Measurements from ENCODE around the gene ARRDC2. TPM values are rescaled to one million over a fixed set of nuclear protein-coding genes. Genes with fewer than 3 reads are reported as not detected.
"Not testable (repeated sequence)": the region's sequence is repeated elsewhere in the genome, so short reads cannot be mapped to it uniquely, and the experiment has no call there.

ARRDC2 gene
- total RNA-seq, 1 donor from 2014 or later, result 15.4 TPM

DNA sequence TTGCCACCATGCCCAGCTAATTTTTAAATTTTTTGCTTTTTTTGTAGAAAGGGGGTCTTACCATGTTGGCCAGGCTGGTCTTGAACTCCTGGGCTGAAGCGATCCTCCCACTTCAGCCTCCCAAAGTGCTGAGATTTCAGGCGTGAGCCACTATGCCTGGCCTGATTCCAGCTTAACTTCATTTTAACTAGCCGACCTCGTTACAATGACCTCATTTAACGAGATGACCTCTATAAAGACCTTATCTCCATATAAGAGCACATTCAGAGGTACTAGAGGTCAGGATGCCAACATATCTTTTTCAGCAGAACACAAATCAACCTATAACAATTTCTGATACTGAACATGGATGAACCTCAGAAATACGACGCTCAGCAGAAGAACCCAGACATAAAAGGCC, 30.5 kb upstream of the ARRDC2 start:
- DNase-seq (ENCODE audit: extremely low spot score, unreplicated experiment), result no peak
- no peaks in the 10 kb centered on the region for H3K9me3 Mint-ChIP-seq (ENCODE audit: unreplicated experiment)
- H3K4me3 Mint-ChIP-seq (ENCODE audit: unreplicated experiment), result no peak overlapping the region
- no peaks in the 10 kb centered on the region for H3K4me1 Mint-ChIP-seq (ENCODE audit: unreplicated experiment)
- peaks cover 17% of the 10 kb centered on the region for H3K27me3 Mint-ChIP-seq (ENCODE audit: unreplicated experiment)
- no peak for TF ChIP-seq CTCF (IDR thresholded peaks at IDR 0.05)
- no peaks in the 10 kb centered on the region for H3K36me3 Mint-ChIP-seq (ENCODE audit: unreplicated experiment)
- H3K27ac Mint-ChIP-seq (ENCODE audit: unreplicated experiment), result no peak overlapping the region

GRCh38 chr19:17981611-17982010, 26.4 kb upstream of the ARRDC2 start:
- H3K4me1 Mint-ChIP-seq (ENCODE audit: unreplicated experiment), result no peaks in the 10 kb centered on the region
- no peaks in the 10 kb centered on the region for H3K36me3 Mint-ChIP-seq (ENCODE audit: unreplicated experiment)
- no peak overlapping the region for H3K4me3 Mint-ChIP-seq (ENCODE audit: unreplicated experiment)
- no peak overlapping the region for H3K27ac Mint-ChIP-seq (ENCODE audit: unreplicated experiment)
- DNase-seq (ENCODE audit: extremely low spot score, unreplicated experiment), result no peak
- no peak for TF ChIP-seq CTCF (IDR thresholded peaks at IDR 0.05)
- peaks cover 10% of the 10 kb centered on the region for H3K27me3 Mint-ChIP-seq (ENCODE audit: unreplicated experiment)
- no peaks in the 10 kb centered on the region for H3K9me3 Mint-ChIP-seq (ENCODE audit: unreplicated experiment)

DNA sequence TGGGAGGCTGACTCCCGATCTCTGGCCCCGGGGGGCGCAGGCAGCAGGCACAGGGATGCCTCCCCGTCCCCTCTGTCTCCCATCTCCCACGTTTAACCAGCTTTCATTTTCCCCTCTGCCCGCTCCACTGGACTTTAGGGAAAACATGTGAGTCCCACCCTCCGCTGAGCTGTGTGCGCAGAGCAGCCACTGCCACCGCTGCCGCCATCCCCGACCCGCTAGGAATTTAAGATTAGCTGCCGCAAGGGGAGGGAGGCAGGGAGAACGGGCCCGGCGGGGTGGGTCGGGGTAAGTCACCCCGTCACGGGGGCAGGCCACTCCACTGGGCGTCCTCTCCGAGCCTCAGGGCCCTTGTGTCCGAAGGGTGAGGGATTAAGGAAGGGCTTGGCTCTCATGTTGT, 25.5 kb upstream of the ARRDC2 start:
- no peak overlapping the region for H3K27ac Mint-ChIP-seq (ENCODE audit: unreplicated experiment)
- DNase-seq (ENCODE audit: extremely low spot score, unreplicated experiment), result no peak
- no peaks in the 10 kb centered on the region for H3K4me1 Mint-ChIP-seq (ENCODE audit: unreplicated experiment)
- peaks cover 6% of the 10 kb centered on the region for H3K27me3 Mint-ChIP-seq (ENCODE audit: unreplicated experiment)
- TF ChIP-seq CTCF (IDR thresholded peaks at IDR 0.05), result no peak
- no peak overlapping the region for H3K4me3 Mint-ChIP-seq (ENCODE audit: unreplicated experiment)
- H3K36me3 Mint-ChIP-seq (ENCODE audit: unreplicated experiment), result no peaks in the 10 kb centered on the region
- no peaks in the 10 kb centered on the region for H3K9me3 Mint-ChIP-seq (ENCODE audit: unreplicated experiment)

DNA sequence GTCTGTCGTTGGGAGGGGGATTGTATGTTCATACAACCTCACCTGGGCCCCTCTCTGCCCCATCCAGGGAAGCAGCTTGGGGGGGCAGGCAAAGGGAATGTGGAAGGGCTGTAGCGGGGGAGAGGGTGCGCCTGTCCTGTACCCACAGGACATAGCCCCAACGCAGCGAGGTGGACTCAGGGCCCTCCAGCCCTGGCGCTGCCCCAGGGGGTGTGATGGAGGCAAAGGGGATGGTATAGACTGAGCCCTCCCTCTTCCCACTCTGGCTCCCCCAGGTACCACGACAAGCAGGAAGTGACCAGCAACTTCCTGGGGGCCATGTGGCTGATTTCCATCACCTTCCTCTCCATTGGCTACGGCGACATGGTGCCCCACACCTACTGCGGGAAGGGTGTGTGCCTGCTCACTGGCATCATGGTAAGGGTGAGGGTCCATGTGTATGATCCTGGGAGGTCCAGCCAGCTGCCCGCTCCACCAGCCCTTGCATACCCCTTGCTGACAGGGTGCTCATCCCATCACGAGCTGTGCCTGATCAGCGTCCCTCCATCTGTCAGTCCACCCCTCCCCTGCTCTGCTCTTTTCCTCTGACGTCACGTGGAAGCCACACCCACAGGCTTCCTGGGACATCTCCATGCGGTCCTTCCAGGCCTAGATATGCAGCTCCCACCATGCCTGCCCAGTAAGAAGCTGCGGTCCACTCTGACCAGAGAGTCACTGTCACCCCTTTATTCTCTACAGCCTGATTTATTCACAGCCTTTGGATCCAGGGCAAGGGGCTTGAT, 22.7 kb upstream of the ARRDC2 start:
- Mint-ChIP-seq H3K27ac (ENCODE audit: unreplicated experiment) (no peak overlapping the region), H3K9me3 (ENCODE audit: unreplicated experiment) (no peaks in the 10 kb centered on the region)

DNA sequence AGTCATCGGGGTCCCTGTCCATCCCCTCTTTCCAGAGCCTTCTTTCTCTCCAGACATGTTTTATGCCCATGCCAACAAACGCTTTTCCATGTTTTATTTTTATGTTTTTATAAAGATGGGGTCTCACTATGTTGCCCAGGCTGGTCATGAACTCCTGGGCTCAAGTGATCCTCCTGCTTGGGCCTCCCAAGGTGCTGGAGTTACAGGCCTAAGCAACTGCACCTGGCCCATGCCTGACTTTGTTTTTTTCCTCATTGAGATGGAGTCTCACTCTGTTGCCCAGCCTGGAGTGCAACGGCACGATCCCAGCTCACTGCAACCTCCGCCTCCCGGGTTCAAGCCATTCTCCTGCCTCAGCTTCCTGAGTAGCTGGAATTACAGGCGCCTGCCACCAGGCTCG, 21.4 kb upstream of the ARRDC2 start:
- not testable (repeated sequence) for H3K4me3 Mint-ChIP-seq (ENCODE audit: unreplicated experiment); H3K9me3 Mint-ChIP-seq (ENCODE audit: unreplicated experiment); H3K27ac Mint-ChIP-seq (ENCODE audit: unreplicated experiment); H3K27me3 Mint-ChIP-seq (ENCODE audit: unreplicated experiment); DNase-seq (ENCODE audit: extremely low spot score, unreplicated experiment); H3K4me1 Mint-ChIP-seq (ENCODE audit: unreplicated experiment); H3K36me3 Mint-ChIP-seq (ENCODE audit: unreplicated experiment)

More for the DNA sequence above, 22.7 kb upstream of the ARRDC2 start:
- TF ChIP-seq CTCF (IDR thresholded peaks at IDR 0.05), result no peak
- Mint-ChIP-seq H3K36me3 (ENCODE audit: unreplicated experiment) (no peaks in the 10 kb centered on the region), H3K4me3 (ENCODE audit: unreplicated experiment) (no peak overlapping the region), H3K4me1 (ENCODE audit: unreplicated experiment) (no peaks in the 10 kb centered on the region), H3K27me3 (ENCODE audit: unreplicated experiment) (peaks cover 5% of the 10 kb centered on the region)
- DNase-seq (ENCODE audit: extremely low spot score, unreplicated experiment), result no peak

Measured in osteocyte (in vitro differentiated cells).